SK-N-SH (cell line): Measurements from ENCODE around the gene NCAPH2.

Experiments
- EP300 ChIP-seq, 2 experiments: IDR thresholded peaks; 2 replicates each; pipeline versions ENCODE4 v1.4.0 to v1.6.1; 2012; ENCODE audit warnings: borderline replicate concordance in 1 of 2, low read depth in 1 of 2, low read length in 1 of 2
- GABPA ChIP-seq: IDR thresholded peaks from 2 replicates; pipeline ENCODE4 v1.4.0; 2012; ENCODE audit warnings: low read depth, mild to moderate bottlenecking
- GATA2 ChIP-seq: sonication (generic); formaldehyde crosslinking; IDR thresholded peaks from 2 replicates; pipeline ENCODE4 v1.5.0; 2020; ENCODE audit warnings: mild to moderate bottlenecking, missing genetic modification reagents
- NFIC ChIP-seq: IDR thresholded peaks from 2 replicates; pipeline ENCODE4 v1.4.0; 2012; ENCODE audit warnings: borderline replicate concordance
- POLR2AphosphoS5 ChIP-seq: IDR thresholded peaks from 2 replicates; pipeline ENCODE4 v1.6.1; 2012; ENCODE audit warnings: low read depth, low read length
- RAD21 ChIP-seq: IDR thresholded peaks from 2 replicates; pipeline ENCODE4 v1.6.1; 2012; ENCODE audit warnings: mild to moderate bottlenecking, low read length
- RFX5 ChIP-seq: IDR thresholded peaks from 2 replicates; pipeline ENCODE4 v1.6.1; 2012; ENCODE audit warnings: mild to moderate bottlenecking, improper control_type of control experiment, low read length
- SMC3 ChIP-seq: IDR thresholded peaks from 2 replicates; pipeline ENCODE4 v1.6.1; 2012; ENCODE audit warnings: low read depth, low read length, improper control_type of control experiment
- TAF1 ChIP-seq: IDR thresholded peaks from 2 replicates; pipeline ENCODE4 v1.6.1; 2012; ENCODE audit warnings: low read depth, mild to moderate bottlenecking, low read length, moderate library complexity, borderline replicate concordance
- TEAD4 ChIP-seq: IDR thresholded peaks from 2 replicates; pipeline ENCODE4 v1.4.0; 2012; ENCODE audit warnings: mild to moderate bottlenecking, borderline replicate concordance; ENCODE audit not compliant: insufficient read depth
- TF ChIP-seq, protein P1 (sequence below): IDR thresholded peaks from 2 replicates; pipeline ENCODE4 v1.4.0; 2012; ENCODE audit warnings: low read depth, borderline replicate concordance
- TF ChIP-seq, protein P2 (sequence below): fragments of 200-600 bp; sonication (generic); IDR thresholded peaks from 2 replicates; pipeline ENCODE4 v1.6.1; 2017; ENCODE audit warnings: antibody characterized with exemption, mild to moderate bottlenecking, moderate library complexity
- TF ChIP-seq, protein P3 (sequence below): IDR thresholded peaks from 2 replicates; pipeline ENCODE4 v1.4.0; 2012; ENCODE audit warnings: low read depth

DNA sequence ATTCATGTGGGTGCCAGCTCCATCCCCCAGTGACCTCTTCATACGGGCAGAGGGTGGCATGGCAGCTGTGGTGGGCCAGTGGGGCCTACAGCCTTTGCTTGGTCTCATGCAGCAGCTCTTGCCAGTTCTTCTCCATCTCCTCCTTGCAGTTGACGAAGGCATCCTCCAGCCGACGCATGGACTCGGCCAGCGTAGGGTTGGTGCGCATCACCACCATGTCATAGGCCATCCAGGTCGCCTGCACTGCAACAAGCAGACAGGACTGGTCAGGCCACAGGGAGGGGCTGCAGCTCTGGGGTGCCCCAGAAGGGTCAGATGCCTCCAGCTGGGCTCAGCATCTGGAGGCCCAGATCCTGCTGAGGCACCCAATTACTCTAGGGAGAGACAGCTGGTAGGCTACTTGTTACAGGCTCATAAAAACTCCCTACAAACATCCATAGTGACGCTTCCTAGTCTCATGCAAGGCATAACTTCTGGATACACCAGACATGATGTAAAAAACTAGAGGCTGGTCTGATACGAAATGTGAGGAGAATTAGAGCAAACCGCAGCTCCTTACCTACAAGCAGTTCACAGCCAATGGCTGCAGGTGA, 43.2 kb downstream of the NCAPH2 start:
- TF ChIP-seq, protein P1, sequence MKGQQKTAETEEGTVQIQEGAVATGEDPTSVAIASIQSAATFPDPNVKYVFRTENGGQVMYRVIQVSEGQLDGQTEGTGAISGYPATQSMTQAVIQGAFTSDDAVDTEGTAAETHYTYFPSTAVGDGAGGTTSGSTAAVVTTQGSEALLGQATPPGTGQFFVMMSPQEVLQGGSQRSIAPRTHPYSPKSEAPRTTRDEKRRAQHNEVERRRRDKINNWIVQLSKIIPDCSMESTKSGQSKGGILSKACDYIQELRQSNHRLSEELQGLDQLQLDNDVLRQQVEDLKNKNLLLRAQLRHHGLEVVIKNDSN: no peak
- TF ChIP-seq, protein P2, sequence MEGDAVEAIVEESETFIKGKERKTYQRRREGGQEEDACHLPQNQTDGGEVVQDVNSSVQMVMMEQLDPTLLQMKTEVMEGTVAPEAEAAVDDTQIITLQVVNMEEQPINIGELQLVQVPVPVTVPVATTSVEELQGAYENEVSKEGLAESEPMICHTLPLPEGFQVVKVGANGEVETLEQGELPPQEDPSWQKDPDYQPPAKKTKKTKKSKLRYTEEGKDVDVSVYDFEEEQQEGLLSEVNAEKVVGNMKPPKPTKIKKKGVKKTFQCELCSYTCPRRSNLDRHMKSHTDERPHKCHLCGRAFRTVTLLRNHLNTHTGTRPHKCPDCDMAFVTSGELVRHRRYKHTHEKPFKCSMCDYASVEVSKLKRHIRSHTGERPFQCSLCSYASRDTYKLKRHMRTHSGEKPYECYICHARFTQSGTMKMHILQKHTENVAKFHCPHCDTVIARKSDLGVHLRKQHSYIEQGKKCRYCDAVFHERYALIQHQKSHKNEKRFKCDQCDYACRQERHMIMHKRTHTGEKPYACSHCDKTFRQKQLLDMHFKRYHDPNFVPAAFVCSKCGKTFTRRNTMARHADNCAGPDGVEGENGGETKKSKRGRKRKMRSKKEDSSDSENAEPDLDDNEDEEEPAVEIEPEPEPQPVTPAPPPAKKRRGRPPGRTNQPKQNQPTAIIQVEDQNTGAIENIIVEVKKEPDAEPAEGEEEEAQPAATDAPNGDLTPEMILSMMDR: no peak
- TF ChIP-seq POLR2AphosphoS5: no peak
- TF ChIP-seq EP300 (IDR thresholded peaks at IDR 0.05; ENCODE audit: borderline replicate concordance in 1 of 2, low read depth in 1 of 2, low read length in 1 of 2): no peak
- TF ChIP-seq TEAD4: no peak
- no peak for TF ChIP-seq RAD21
- TF ChIP-seq GABPA: no peak
- no peak for TF ChIP-seq NFIC
- TF ChIP-seq GATA2: no peak
- no peak for TF ChIP-seq TAF1
- TF ChIP-seq, protein P3, sequence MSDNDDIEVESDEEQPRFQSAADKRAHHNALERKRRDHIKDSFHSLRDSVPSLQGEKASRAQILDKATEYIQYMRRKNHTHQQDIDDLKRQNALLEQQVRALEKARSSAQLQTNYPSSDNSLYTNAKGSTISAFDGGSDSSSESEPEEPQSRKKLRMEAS: no peak
- TF ChIP-seq SMC3: no peak
- TF ChIP-seq RFX5: no peak
